ENCODE results near the gene PITPNM2.
"Not testable (repeated sequence)": the region's sequence is repeated elsewhere in the genome, so short reads cannot be mapped to it uniquely, and the experiment has no call there.

PITPNM2 gene

GRCh38 chr12:123119808-123120207, 31.1 kb downstream of the PITPNM2 start:
- peak; percentile 22 to 62 for DNase-seq

GRCh38 chr12:123118497-123118896, 32.4 kb downstream of the PITPNM2 start:
- no peak for DNase-seq

- no peak for DNase-seq
Measured at GRCh38 chr12:123115409-123116121, 35.3 kb downstream of the PITPNM2 start.

- no peak for DNase-seq
Measured at GRCh38 chr12:123114304-123115083, 36.4 kb downstream of the PITPNM2 start.

- DNase-seq, result no peak
Measured at GRCh38 chr12:123113026-123113425, 37.9 kb downstream of the PITPNM2 start.

- no peak for DNase-seq
Measured at GRCh38 chr12:123111498-123112165, 39.3 kb downstream of the PITPNM2 start.

- no peak for DNase-seq
Measured at GRCh38 chr12:123109319-123109772, 41.5 kb downstream of the PITPNM2 start.

GRCh38 chr12:123108682-123109066, 42.2 kb downstream of the PITPNM2 start:
- no peak for DNase-seq

- no peak for DNase-seq
Measured at GRCh38 chr12:123107926-123108681, 42.8 kb downstream of the PITPNM2 start.

- peak; percentile 23 to 53 for DNase-seq
Measured at GRCh38 chr12:123106640-123107359, 44.1 kb downstream of the PITPNM2 start.

- DNase-seq, result no peak
Measured at GRCh38 chr12:123105211-123105826, 45.6 kb downstream of the PITPNM2 start.

- DNase-seq, result no peak
Measured at GRCh38 chr12:123104809-123105208, 46.1 kb downstream of the PITPNM2 start.

GRCh38 chr12:123104094-123104493, 46.8 kb downstream of the PITPNM2 start:
- DNase-seq, result not testable (repeated sequence)

- no peak for DNase-seq
Measured at GRCh38 chr12:123102781-123103503, 47.9 kb downstream of the PITPNM2 start.

GRCh38 chr12:123102366-123102765, 48.5 kb downstream of the PITPNM2 start:
- DNase-seq, result no peak

GRCh38 chr12:123101526-123101925, 49.4 kb downstream of the PITPNM2 start:
- DNase-seq, result no peak
